ENCODE results near the gene ISG20.

ISG20 gene

GRCh38 chr15:88661761-88662556 is 23.1 kb downstream of the ISG20 start:
- Histone ChIP-seq H3K36me3 (replicated peaks; ENCODE audit: low read depth, low read length) (no peaks in the 10 kb centered on the region), H3K4me3 (ENCODE audit: low read length) (no peak overlapping the region), H3K79me2 (ENCODE audit: low read length) (no peaks in the 10 kb centered on the region), H3K9ac (ENCODE audit: low read length) (no peak overlapping the region), H3K4me1 (ENCODE audit: low read length) (peaks cover 36% of the 10 kb centered on the region), H2AFZ (ENCODE audit: low read depth, low read length) (no peak overlapping the region), H3K27me3 (ENCODE audit: low read depth, low read length) (peaks cover 29% of the 10 kb centered on the region), H3K4me2 (ENCODE audit: low read length) (no peak overlapping the region), H4K20me1 (ENCODE audit: insufficient read depth, low read length) (no peaks in the 10 kb centered on the region), H3K9me3 (ENCODE audit: insufficient read depth, low read length) (no peaks in the 10 kb centered on the region), H3K27ac (ENCODE audit: low read length) (no peak overlapping the region)
- TF ChIP-seq, protein P1, sequence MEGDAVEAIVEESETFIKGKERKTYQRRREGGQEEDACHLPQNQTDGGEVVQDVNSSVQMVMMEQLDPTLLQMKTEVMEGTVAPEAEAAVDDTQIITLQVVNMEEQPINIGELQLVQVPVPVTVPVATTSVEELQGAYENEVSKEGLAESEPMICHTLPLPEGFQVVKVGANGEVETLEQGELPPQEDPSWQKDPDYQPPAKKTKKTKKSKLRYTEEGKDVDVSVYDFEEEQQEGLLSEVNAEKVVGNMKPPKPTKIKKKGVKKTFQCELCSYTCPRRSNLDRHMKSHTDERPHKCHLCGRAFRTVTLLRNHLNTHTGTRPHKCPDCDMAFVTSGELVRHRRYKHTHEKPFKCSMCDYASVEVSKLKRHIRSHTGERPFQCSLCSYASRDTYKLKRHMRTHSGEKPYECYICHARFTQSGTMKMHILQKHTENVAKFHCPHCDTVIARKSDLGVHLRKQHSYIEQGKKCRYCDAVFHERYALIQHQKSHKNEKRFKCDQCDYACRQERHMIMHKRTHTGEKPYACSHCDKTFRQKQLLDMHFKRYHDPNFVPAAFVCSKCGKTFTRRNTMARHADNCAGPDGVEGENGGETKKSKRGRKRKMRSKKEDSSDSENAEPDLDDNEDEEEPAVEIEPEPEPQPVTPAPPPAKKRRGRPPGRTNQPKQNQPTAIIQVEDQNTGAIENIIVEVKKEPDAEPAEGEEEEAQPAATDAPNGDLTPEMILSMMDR (IDR thresholded peaks at IDR 0.05; ENCODE audit: low read depth, low read length), result no peak
- no peak for TF ChIP-seq EZH2phosphoT487 (IDR thresholded peaks at IDR 0.05; ENCODE audit: low read depth)

- H3K4me3 ChIP-seq (ENCODE audit: low read length), result no peak overlapping the region
- no peaks in the 10 kb centered on the region for H3K9me3 ChIP-seq (ENCODE audit: insufficient read depth, low read length)
- no peak overlapping the region for H3K27ac ChIP-seq (ENCODE audit: low read length)
- no peaks in the 10 kb centered on the region for H3K79me2 ChIP-seq (ENCODE audit: low read length)
- H3K4me1 ChIP-seq (ENCODE audit: low read length), result peaks cover 24% of the 10 kb centered on the region
- H3K9ac ChIP-seq (ENCODE audit: low read length), result no peak overlapping the region
- no peak overlapping the region for H3K4me2 ChIP-seq (ENCODE audit: low read length)
- H4K20me1 ChIP-seq (ENCODE audit: insufficient read depth, low read length), result no peaks in the 10 kb centered on the region
- H3K27me3 ChIP-seq (ENCODE audit: low read depth, low read length), result peaks cover 29% of the 10 kb centered on the region
- TF ChIP-seq, protein P1 (IDR thresholded peaks at IDR 0.05; ENCODE audit: low read depth, low read length), result no peak
- no peak for TF ChIP-seq EZH2phosphoT487 (IDR thresholded peaks at IDR 0.05; ENCODE audit: low read depth)
- no peak overlapping the region for H2AFZ ChIP-seq (ENCODE audit: low read depth, low read length)
- no peaks in the 10 kb centered on the region for H3K36me3 ChIP-seq (replicated peaks; ENCODE audit: low read depth, low read length)
Observed at GRCh38 chr15:88663141-88663621, 24.4 kb downstream of the ISG20 start.

GRCh38 chr15:88664151-88664778 is 25.4 kb downstream of the ISG20 start:
- no peak overlapping the region for H2AFZ ChIP-seq (ENCODE audit: low read depth, low read length)
- H3K27me3 ChIP-seq (ENCODE audit: low read depth, low read length), result peaks cover 22% of the 10 kb centered on the region
- no peaks in the 10 kb centered on the region for H4K20me1 ChIP-seq (ENCODE audit: insufficient read depth, low read length)
- H3K36me3 ChIP-seq (replicated peaks; ENCODE audit: low read depth, low read length), result no peaks in the 10 kb centered on the region
- H3K9me3 ChIP-seq (ENCODE audit: insufficient read depth, low read length), result no peaks in the 10 kb centered on the region
- no peak overlapping the region for H3K4me2 ChIP-seq (ENCODE audit: low read length)
- H3K4me3 ChIP-seq (ENCODE audit: low read length), result no peak overlapping the region
- no peak overlapping the region for H3K27ac ChIP-seq (ENCODE audit: low read length)
- TF ChIP-seq EZH2phosphoT487 (IDR thresholded peaks at IDR 0.05; ENCODE audit: low read depth), result no peak
- TF ChIP-seq, protein P1 (IDR thresholded peaks at IDR 0.05; ENCODE audit: low read depth, low read length), result peak; percentile 68
- H3K4me1 ChIP-seq (ENCODE audit: low read length), result peaks cover 13% of the 10 kb centered on the region
- no peaks in the 10 kb centered on the region for H3K79me2 ChIP-seq (ENCODE audit: low read length)
- H3K9ac ChIP-seq (ENCODE audit: low read length), result no peak overlapping the region

GRCh38 chr15:88674661-88675060 is 35.8 kb downstream of the ISG20 start:
- H2AFZ ChIP-seq (ENCODE audit: low read depth, low read length), result no peak overlapping the region
- no peaks in the 10 kb centered on the region for H3K4me1 ChIP-seq (ENCODE audit: low read length)
- H3K27ac ChIP-seq (ENCODE audit: low read length), result no peak overlapping the region
- no peak overlapping the region for H3K9ac ChIP-seq (ENCODE audit: low read length)
- no peaks in the 10 kb centered on the region for H3K9me3 ChIP-seq (ENCODE audit: insufficient read depth, low read length)
- H4K20me1 ChIP-seq (ENCODE audit: insufficient read depth, low read length), result no peaks in the 10 kb centered on the region
- no peak overlapping the region for H3K4me3 ChIP-seq (ENCODE audit: low read length)
- H3K79me2 ChIP-seq (ENCODE audit: low read length), result no peaks in the 10 kb centered on the region
- no peaks in the 10 kb centered on the region for H3K36me3 ChIP-seq (replicated peaks; ENCODE audit: low read depth, low read length)
- H3K4me2 ChIP-seq (ENCODE audit: low read length), result no peak overlapping the region
- TF ChIP-seq EZH2phosphoT487 (IDR thresholded peaks at IDR 0.05; ENCODE audit: low read depth), result no peak
- TF ChIP-seq, protein P1 (IDR thresholded peaks at IDR 0.05; ENCODE audit: low read depth, low read length), result no peak
- H3K27me3 ChIP-seq (ENCODE audit: low read depth, low read length), result peaks cover 52% of the 10 kb centered on the region
